A549 (cell line): ENCODE measurements around the gene RBMS3. TPM values are rescaled to one million over a fixed set of nuclear protein-coding genes. Genes with fewer than 3 reads are reported as not detected.

ENCODE experiments used
- ATAC-seq, 2 experiments: fragments of 200-7000 bp in 1 of 2; fragments of >200 bp in 1 of 2; cut with Nextera tagmentation in 1 of 2; cut with Tn5 transposase in 1 of 2; 3 replicates each; pipeline versions ENCODE4 v1.8.0 to v1.9.1; 2018 to 2020; ENCODE audit warnings: mild to moderate bottlenecking in 1 of 2, moderate library complexity in 1 of 2
- CTCF ChIA-PET: fragments of 300-600 bp; sonication (Branson Sonifier 250); formaldehyde crosslinking; extraction: SDS; loops from one replicate; lab custom pipeline; 2021; ENCODE audit warnings: antibody characterized with exemption, inconsistent platforms; lab: Yijun Ruan, JAX
- POLR2A ChIA-PET: fragments of 350-600 bp; formaldehyde crosslinking; extraction: SDS; loops from one replicate; lab custom pipeline; 2021; ENCODE audit warnings: antibody characterized with exemption, inconsistent platforms; lab: Yijun Ruan, JAX
- DNase-seq, 2 experiments: peaks; one replicate each; pipeline versions ENCODE4 v3.0.0 to v3.0.0-alpha.2; 2011 to 2016; ENCODE audit warnings: low read depth in 1 of 2, low spot score in 1 of 2
- FAIRE-seq: peaks from 2 replicates; lab custom pipeline; 2011; peaks lifted over from hg19 to GRCh38; lab: Jason Lieb, UNC
- H3K27ac ChIP-seq, 2 experiments: fragments of >200 bp; sonication (Bioruptor Twin); formaldehyde crosslinking; 3 replicates each; pipeline ENCODE4 v1.5.1; 2016 to 2017
- H3K4me1 ChIP-seq: fragments of >200 bp; sonication (Bioruptor Twin); formaldehyde crosslinking; 3 replicates; pipeline ENCODE4 v1.6.1; 2016
- H3K4me2 ChIP-seq: fragments of >200 bp; sonication (Bioruptor Twin); formaldehyde crosslinking; 3 replicates; pipeline ENCODE4 v1.6.1; 2016
- H3K4me3 ChIP-seq: fragments of >200 bp; sonication (Bioruptor Twin); formaldehyde crosslinking; 3 replicates; pipeline ENCODE4 v1.5.1; 2016
- H3K9me3 ChIP-seq: fragments of >200 bp; sonication (Bioruptor Twin); formaldehyde crosslinking; 3 replicates; pipeline ENCODE4 v1.6.1; 2016
- BHLHE40 ChIP-seq: IDR thresholded peaks from 2 replicates; pipeline ENCODE4 v1.6.1; 2012; ENCODE audit warnings: low read depth, low read length, inconsistent platforms
- CBX8 ChIP-seq: fragments of 200-600 bp; sonication (generic); IDR thresholded peaks from 2 replicates; pipeline ENCODE4 v1.6.1; 2016
- CEBPB ChIP-seq, 2 experiments: fragments of >200 bp in 1 of 2; sonication (Bioruptor Twin) in 1 of 2; formaldehyde crosslinking in 1 of 2; IDR thresholded peaks; 2 replicates each; pipeline ENCODE4 v1.6.1; 2012 to 2016
- CHD4 ChIP-seq: fragments of 200-600 bp; sonication (generic); IDR thresholded peaks from 2 replicates; pipeline ENCODE4 v1.6.1; 2016; ENCODE audit warnings: antibody characterized with exemption, mild to moderate bottlenecking, borderline replicate concordance
- EHF ChIP-seq: fragments of 250-450 bp; sonication (Bioruptor Pico); IDR thresholded peaks from 2 replicates; pipeline ENCODE4 v1.5.0; 2020; ENCODE audit warnings: mild to moderate bottlenecking
- EP300 ChIP-seq, 2 experiments: fragments of >200 bp; sonication (Bioruptor Twin); formaldehyde crosslinking; IDR thresholded peaks; 2 replicates in 1 of 2; 3 replicates in 1 of 2; pipeline ENCODE4 v1.6.1; 2016 to 2017
- ESRRA ChIP-seq: fragments of 150-350 bp; IDR thresholded peaks from 2 replicates; pipeline ENCODE4 v1.6.1; 2014; ENCODE audit warnings: mild to moderate bottlenecking, low read length, borderline replicate concordance
- FOSB ChIP-seq: fragments of 250-450 bp; sonication (Bioruptor Pico); IDR thresholded peaks from 2 replicates; pipeline ENCODE4 v1.5.0; 2020; ENCODE audit warnings: mild to moderate bottlenecking, moderate library complexity
- HOXA7 ChIP-seq: fragments of 250-450 bp; sonication (Bioruptor Pico); IDR thresholded peaks from 2 replicates; pipeline ENCODE4 v1.5.0; 2020; ENCODE audit warnings: mild to moderate bottlenecking, moderate library complexity
- JUN ChIP-seq, 2 experiments: fragments of >200 bp; sonication (Bioruptor Twin); formaldehyde crosslinking; IDR thresholded peaks; 2 replicates in 1 of 2; 3 replicates in 1 of 2; pipeline ENCODE4 v1.6.1; 2016 to 2017
- MAFK ChIP-seq: fragments of 450-650 bp; IDR thresholded peaks from 2 replicates; pipeline ENCODE4 v1.6.1; 2014; ENCODE audit not compliant: partially characterized antibody
- MAX ChIP-seq: IDR thresholded peaks from 2 replicates; pipeline ENCODE4 v1.6.1; 2012
- NFE2L2 ChIP-seq: fragments of 150-350 bp; conservative IDR thresholded peaks from 2 replicates; pipeline ENCODE4 v1.6.1; 2014; ENCODE audit warnings: low read length
- NPAS2 ChIP-seq: fragments of 250-450 bp; sonication (Bioruptor Pico); IDR thresholded peaks from 2 replicates; pipeline ENCODE4 v1.8.0; 2022; ENCODE audit warnings: mild to moderate bottlenecking, moderate library complexity, borderline replicate concordance
- PHF8 ChIP-seq: fragments of 200-600 bp; sonication (generic); IDR thresholded peaks from 2 replicates; pipeline ENCODE4 v1.6.1; 2016; ENCODE audit warnings: low read depth, mild to moderate bottlenecking, antibody characterized with exemption, moderate library complexity, borderline replicate concordance
- RAD21 ChIP-seq, 2 experiments: fragments of >200 bp in 1 of 2; sonication (Bioruptor Twin) in 1 of 2; formaldehyde crosslinking in 1 of 2; IDR thresholded peaks in 1 of 2; conservative IDR thresholded peaks in 1 of 2; 2 replicates in 1 of 2; 3 replicates in 1 of 2; pipeline ENCODE4 v1.6.1; 2012 to 2018; ENCODE audit warnings: inconsistent platforms in 1 of 2
- RCOR1 ChIP-seq: fragments of 150-350 bp; IDR thresholded peaks from 2 replicates; pipeline ENCODE4 v1.6.1; 2014; ENCODE audit warnings: antibody characterized with exemption, low read length, low read depth
- RFX5 ChIP-seq: fragments of 450-650 bp; IDR thresholded peaks from 2 replicates; pipeline ENCODE4 v1.7.1; 2014; ENCODE audit warnings: antibody characterized with exemption, mild to moderate bottlenecking, moderate library complexity
- RNF2 ChIP-seq: fragments of 200-600 bp; sonication (generic); IDR thresholded peaks from 2 replicates; pipeline ENCODE4 v1.6.1; 2016; ENCODE audit warnings: low read depth, mild to moderate bottlenecking, antibody characterized with exemption, moderate library complexity, borderline replicate concordance
- SREBF2 ChIP-seq: fragments of 450-650 bp; IDR thresholded peaks from 2 replicates; pipeline ENCODE4 v1.6.1; 2014; ENCODE audit warnings: mild to moderate bottlenecking, moderate library complexity
- WGBS: methylation state at CpG from one replicate; pipeline ENCODE4 v1.1.6; 2017; ENCODE audit errors: missing lambda C conversion rate; 5-methylcytosine and 5-hydroxymethylcytosine counted together
- polyA plus RNA-seq, 4 experiments: library from polyadenylated mRNA; depleted of rRNA in 3 of 4; stranded (reverse); fragments of >200 nt; fragmentation: RNase III in 1 of 4; extraction: RNeasy Plus Mini Kit Qiagen cat#74134 plus additional on column Dnase treatment in 1 of 4; gene quantifications; 2 replicates in 3 of 4; 3 replicates in 1 of 4; pipeline ENCODE4 v1.2.3, GENCODE V29; 2011 to 2017
- TF ChIP-seq, protein P1 (sequence below): fragments of 450-650 bp; IDR thresholded peaks from 2 replicates; pipeline ENCODE4 v1.6.1; 2014; ENCODE audit warnings: antibody characterized with exemption
- TF ChIP-seq, protein P2 (sequence below): fragments of >200 bp; sonication (Bioruptor Twin); formaldehyde crosslinking; IDR thresholded peaks from 3 replicates; pipeline ENCODE4 v1.6.1; 2016
- TF ChIP-seq, protein P3 (sequence below): fragments of 200-600 bp; sonication (generic); IDR thresholded peaks from 2 replicates; pipeline ENCODE4 v1.6.1; 2016; ENCODE audit warnings: antibody characterized with exemption, mild to moderate bottlenecking, moderate library complexity
- TF ChIP-seq, protein P4 (sequence below): fragments of >200 bp; sonication (Bioruptor Twin); formaldehyde crosslinking; IDR thresholded peaks from 3 replicates; pipeline ENCODE4 v1.5.1; 2016

The RBMS3 gene
- polyA plus RNA-seq, 2 of the 4 experiments (the other 2 are of a cell fraction): 0.92 to 4.1 TPM

- H3K4me3 ChIP-seq: no peak overlapping the region
- 90% methylated on average over 1 of the region's 1 CpG for WGBS
- H3K4me2 ChIP-seq: no peak overlapping the region
- ATAC-seq (no peak), DNase-seq (no peak), FAIRE-seq (no peak)
- H3K4me1 ChIP-seq: peaks cover 13% of the 10 kb centered on the region
- H3K9me3 ChIP-seq: no peaks in the 10 kb centered on the region
- no peak for TF ChIP-seq EP300 (IDR thresholded peaks at IDR 0.05)
- no peak for TF ChIP-seq NPAS2
- no peak for TF ChIP-seq EHF (CRISPR knock-in tag)
- TF ChIP-seq JUN (IDR thresholded peaks at IDR 0.05): no peak
- no peak for TF ChIP-seq RFX5
- no peak for TF ChIP-seq BHLHE40
- TF ChIP-seq MAX: no peak
- no peak for TF ChIP-seq CHD4
- TF ChIP-seq RCOR1: no peak
- TF ChIP-seq CEBPB (IDR thresholded peaks at IDR 0.05): no peak
- TF ChIP-seq RAD21 (conservative IDR thresholded peaks at IDR 0.05 in 1 of 2, IDR thresholded peaks at IDR 0.05 in 1 of 2): no peak
- TF ChIP-seq, protein P1, sequence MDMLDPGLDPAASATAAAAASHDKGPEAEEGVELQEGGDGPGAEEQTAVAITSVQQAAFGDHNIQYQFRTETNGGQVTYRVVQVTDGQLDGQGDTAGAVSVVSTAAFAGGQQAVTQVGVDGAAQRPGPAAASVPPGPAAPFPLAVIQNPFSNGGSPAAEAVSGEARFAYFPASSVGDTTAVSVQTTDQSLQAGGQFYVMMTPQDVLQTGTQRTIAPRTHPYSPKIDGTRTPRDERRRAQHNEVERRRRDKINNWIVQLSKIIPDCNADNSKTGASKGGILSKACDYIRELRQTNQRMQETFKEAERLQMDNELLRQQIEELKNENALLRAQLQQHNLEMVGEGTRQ: no peak
- no peak for TF ChIP-seq FOSB (CRISPR knock-in tag)
- TF ChIP-seq, all 56 proteins: peak for 0
- CTCF ChIA-PET: no interaction called here
- POLR2A ChIA-PET: no interaction called here
- H3K27ac ChIP-seq: no peak overlapping the region
Observed at GRCh38 chr3:29511701-29512100, 230.8 kb downstream of the RBMS3 start.

- TF ChIP-seq PHF8 (no peak), RNF2 (no peak), NFE2L2 (no peak), HOXA7 (CRISPR knock-in tag) (no peak), NPAS2 (no peak), ESRRA (no peak), BHLHE40 (no peak), JUN (IDR thresholded peaks at IDR 0.05) (no peak), CBX8 (no peak), MAFK (no peak), EP300 (IDR thresholded peaks at IDR 0.05) (no peak), SREBF2 (no peak)
- TF ChIP-seq, protein P2, sequence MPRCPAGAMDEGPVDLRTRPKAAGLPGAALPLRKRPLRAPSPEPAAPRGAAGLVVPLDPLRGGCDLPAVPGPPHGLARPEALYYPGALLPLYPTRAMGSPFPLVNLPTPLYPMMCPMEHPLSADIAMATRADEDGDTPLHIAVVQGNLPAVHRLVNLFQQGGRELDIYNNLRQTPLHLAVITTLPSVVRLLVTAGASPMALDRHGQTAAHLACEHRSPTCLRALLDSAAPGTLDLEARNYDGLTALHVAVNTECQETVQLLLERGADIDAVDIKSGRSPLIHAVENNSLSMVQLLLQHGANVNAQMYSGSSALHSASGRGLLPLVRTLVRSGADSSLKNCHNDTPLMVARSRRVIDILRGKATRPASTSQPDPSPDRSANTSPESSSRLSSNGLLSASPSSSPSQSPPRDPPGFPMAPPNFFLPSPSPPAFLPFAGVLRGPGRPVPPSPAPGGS: no peak
- TF ChIP-seq, protein P3, sequence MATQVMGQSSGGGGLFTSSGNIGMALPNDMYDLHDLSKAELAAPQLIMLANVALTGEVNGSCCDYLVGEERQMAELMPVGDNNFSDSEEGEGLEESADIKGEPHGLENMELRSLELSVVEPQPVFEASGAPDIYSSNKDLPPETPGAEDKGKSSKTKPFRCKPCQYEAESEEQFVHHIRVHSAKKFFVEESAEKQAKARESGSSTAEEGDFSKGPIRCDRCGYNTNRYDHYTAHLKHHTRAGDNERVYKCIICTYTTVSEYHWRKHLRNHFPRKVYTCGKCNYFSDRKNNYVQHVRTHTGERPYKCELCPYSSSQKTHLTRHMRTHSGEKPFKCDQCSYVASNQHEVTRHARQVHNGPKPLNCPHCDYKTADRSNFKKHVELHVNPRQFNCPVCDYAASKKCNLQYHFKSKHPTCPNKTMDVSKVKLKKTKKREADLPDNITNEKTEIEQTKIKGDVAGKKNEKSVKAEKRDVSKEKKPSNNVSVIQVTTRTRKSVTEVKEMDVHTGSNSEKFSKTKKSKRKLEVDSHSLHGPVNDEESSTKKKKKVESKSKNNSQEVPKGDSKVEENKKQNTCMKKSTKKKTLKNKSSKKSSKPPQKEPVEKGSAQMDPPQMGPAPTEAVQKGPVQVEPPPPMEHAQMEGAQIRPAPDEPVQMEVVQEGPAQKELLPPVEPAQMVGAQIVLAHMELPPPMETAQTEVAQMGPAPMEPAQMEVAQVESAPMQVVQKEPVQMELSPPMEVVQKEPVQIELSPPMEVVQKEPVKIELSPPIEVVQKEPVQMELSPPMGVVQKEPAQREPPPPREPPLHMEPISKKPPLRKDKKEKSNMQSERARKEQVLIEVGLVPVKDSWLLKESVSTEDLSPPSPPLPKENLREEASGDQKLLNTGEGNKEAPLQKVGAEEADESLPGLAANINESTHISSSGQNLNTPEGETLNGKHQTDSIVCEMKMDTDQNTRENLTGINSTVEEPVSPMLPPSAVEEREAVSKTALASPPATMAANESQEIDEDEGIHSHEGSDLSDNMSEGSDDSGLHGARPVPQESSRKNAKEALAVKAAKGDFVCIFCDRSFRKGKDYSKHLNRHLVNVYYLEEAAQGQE: no peak
- TF ChIP-seq, protein P4, sequence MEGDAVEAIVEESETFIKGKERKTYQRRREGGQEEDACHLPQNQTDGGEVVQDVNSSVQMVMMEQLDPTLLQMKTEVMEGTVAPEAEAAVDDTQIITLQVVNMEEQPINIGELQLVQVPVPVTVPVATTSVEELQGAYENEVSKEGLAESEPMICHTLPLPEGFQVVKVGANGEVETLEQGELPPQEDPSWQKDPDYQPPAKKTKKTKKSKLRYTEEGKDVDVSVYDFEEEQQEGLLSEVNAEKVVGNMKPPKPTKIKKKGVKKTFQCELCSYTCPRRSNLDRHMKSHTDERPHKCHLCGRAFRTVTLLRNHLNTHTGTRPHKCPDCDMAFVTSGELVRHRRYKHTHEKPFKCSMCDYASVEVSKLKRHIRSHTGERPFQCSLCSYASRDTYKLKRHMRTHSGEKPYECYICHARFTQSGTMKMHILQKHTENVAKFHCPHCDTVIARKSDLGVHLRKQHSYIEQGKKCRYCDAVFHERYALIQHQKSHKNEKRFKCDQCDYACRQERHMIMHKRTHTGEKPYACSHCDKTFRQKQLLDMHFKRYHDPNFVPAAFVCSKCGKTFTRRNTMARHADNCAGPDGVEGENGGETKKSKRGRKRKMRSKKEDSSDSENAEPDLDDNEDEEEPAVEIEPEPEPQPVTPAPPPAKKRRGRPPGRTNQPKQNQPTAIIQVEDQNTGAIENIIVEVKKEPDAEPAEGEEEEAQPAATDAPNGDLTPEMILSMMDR: no peak
- TF ChIP-seq, protein P1: no peak
- 79% methylated on average over 4 of the region's 4 CpGs for WGBS
- CTCF ChIA-PET: no interaction called here
- H3K4me3 ChIP-seq: no peak overlapping the region
- no peak overlapping the region for H3K4me2 ChIP-seq
- peaks cover 13% of the 10 kb centered on the region for H3K4me1 ChIP-seq
- POLR2A ChIA-PET: no interaction called here
- FAIRE-seq: no peak
- no peak overlapping the region for H3K27ac ChIP-seq
- no peak for ATAC-seq
- DNase-seq: no peak
- no peaks in the 10 kb centered on the region for H3K9me3 ChIP-seq
Observed at GRCh38 chr3:29512641-29513040, 231.8 kb downstream of the RBMS3 start.
